Measurements from ENCODE around the gene ZFAND5. TPM values are rescaled to one million over a fixed set of nuclear protein-coding genes. Genes with fewer than 3 reads are reported as not detected.

Gene ZFAND5
- total and polyA plus RNA-seq, 2 of the 13 experiments (the other 11 are each of a cell fraction or from before 2014, with no cell fraction given): 53.4 to 60.2 TPM

- TF ChIP-seq ZBTB10 (CRISPR knock-in tag; IDR thresholded peaks at IDR 0.05; ENCODE audit: borderline replicate concordance) (no peak), NFRKB (IDR thresholded peaks at IDR 0.05) (no peak), MAFG (CRISPR knock-in tag; IDR thresholded peaks at IDR 0.05) (no peak), ZNF142 (CRISPR knock-in tag; IDR thresholded peaks at IDR 0.05) (no peak), ZNF597 (CRISPR knock-in tag; IDR thresholded peaks at IDR 0.05) (no peak)
These were observed 49.3 kb downstream of the ZFAND5 start (continued) for GRCh38 chr9:72315510-72316311.

Data from HepG2 (cell line).